Measurements from ENCODE around the gene DNAJC6.

DNA sequence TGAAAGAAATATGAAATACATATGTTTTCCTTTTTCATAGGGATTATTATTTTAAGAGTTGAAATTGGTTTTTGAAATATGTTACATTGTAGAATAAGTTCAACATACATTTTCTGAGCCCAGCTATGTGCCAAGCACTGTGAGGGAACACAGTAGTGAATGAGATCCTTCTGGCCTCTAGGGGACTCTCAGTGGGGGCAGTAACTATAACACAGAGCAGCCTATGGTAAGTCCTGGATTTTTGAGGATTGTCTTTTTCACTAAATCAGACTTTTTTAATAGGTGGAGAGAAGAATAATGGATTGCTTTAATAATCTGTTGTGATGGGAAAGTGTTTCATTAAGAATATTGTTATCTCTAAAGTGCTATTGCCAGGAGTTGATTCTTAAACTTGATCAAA, 2.4 kb downstream of the DNAJC6 start:
- TF ChIP-seq, protein P1, sequence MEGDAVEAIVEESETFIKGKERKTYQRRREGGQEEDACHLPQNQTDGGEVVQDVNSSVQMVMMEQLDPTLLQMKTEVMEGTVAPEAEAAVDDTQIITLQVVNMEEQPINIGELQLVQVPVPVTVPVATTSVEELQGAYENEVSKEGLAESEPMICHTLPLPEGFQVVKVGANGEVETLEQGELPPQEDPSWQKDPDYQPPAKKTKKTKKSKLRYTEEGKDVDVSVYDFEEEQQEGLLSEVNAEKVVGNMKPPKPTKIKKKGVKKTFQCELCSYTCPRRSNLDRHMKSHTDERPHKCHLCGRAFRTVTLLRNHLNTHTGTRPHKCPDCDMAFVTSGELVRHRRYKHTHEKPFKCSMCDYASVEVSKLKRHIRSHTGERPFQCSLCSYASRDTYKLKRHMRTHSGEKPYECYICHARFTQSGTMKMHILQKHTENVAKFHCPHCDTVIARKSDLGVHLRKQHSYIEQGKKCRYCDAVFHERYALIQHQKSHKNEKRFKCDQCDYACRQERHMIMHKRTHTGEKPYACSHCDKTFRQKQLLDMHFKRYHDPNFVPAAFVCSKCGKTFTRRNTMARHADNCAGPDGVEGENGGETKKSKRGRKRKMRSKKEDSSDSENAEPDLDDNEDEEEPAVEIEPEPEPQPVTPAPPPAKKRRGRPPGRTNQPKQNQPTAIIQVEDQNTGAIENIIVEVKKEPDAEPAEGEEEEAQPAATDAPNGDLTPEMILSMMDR (IDR thresholded peaks at IDR 0.05 in 8 of 11, conservative IDR thresholded peaks at IDR 0.05 in 3 of 11): no peak
- no peak for TF ChIP-seq POLR2AphosphoS5 (IDR thresholded peaks at IDR 0.05)

Data from spleen (tissue), 7 donors.